Tibial artery (tissue), 4 donors: ENCODE data around the gene KLHDC1.
"Not testable (repeated sequence)": the region's sequence is repeated elsewhere in the genome, so short reads cannot be mapped to it uniquely, and the experiment has no call there.

Experiments used
- DNase-seq, 2 donors: peaks; one replicate each; pipeline ENCODE4 v3.0.0-alpha.2; 2019
- H3K27ac ChIP-seq, 2 donors: fragments of 200-600 bp; sonication (generic) in 1 of 2; 1 replicate in 1 of 2; 2 replicates in 1 of 2; pipeline ENCODE4 v1.5.1; 2018 to 2019; ENCODE audit warnings: mild to moderate bottlenecking in 1 of 2
- H3K27me3 ChIP-seq, 2 donors: fragments of 200-600 bp; sonication (generic) in 1 of 2; one replicate each; pipeline versions ENCODE4 v1.5.1 to v1.6.0; 2016 to 2019
- H3K36me3 ChIP-seq, 3 donors: fragments of 200-600 bp; sonication (generic) in 2 of 3; one replicate each; pipeline ENCODE4 v1.5.1; 2016 to 2019; ENCODE audit warnings: mild to moderate bottlenecking in 2 of 3
- H3K4me1 ChIP-seq, 4 donors: fragments of 200-600 bp; sonication (generic) in 2 of 4; 1 replicate in 3 of 4; 2 replicates in 1 of 4; pipeline ENCODE4 v1.5.1; 2016 to 2019
- H3K4me3 ChIP-seq, 2 donors: fragments of 200-600 bp; sonication (generic) in 1 of 2; 1 replicate in 1 of 2; 2 replicates in 1 of 2; pipeline ENCODE4 v1.5.1; 2018 to 2019; ENCODE audit warnings: mild to moderate bottlenecking in 2 of 2
- H3K9me3 ChIP-seq, 3 donors: fragments of 200-600 bp; sonication (generic) in 1 of 3; one replicate each; pipeline ENCODE4 v1.5.1; 2016 to 2019
- CTCF ChIP-seq, 2 experiments: fragments of 200-600 bp in 1 of 2; fragments of 450-650 bp in 1 of 2; IDR thresholded peaks; one replicate each; pipeline ENCODE4 v1.5.1; 2017 to 2019; ENCODE audit warnings: antibody characterized with exemption in 2 of 2, mild to moderate bottlenecking in 1 of 2, moderate library complexity in 1 of 2
- intact Hi-C: fragments of 100-400 bp; cut with DNase I; formaldehyde crosslinking; loops from one replicate; pipeline ENCODE4 v1.15.0; 2023; ENCODE audit warnings: low total_unique reads

Gene KLHDC1

GRCh38 chr14:49692811-49693734, at the start of gene KLHDC1:
Gene KLHDC1 (plus strand): TSS chr14:49693120. CDS start chr14:49693195, 75 bp downstream.
- H3K27me3 ChIP-seq: no peaks in the 10 kb centered on the region
- intact Hi-C loops: loop anchor here (5.0 kb wide), 2 partner anchors 61 to 74 kb away; partner anchors contain the start of gene KLHDC2
- DNase-seq: peak; percentile 88 to 94
- H3K4me1 ChIP-seq: peaks cover 0 to 23% (median 10%) of the 10 kb centered on the region in 4 donors
- H3K36me3 ChIP-seq: peaks cover 0 to 5% (median 0%) of the 10 kb centered on the region in 3 donors
- H3K4me3 ChIP-seq: peak within 1 kb of the TSS; percentile 68 to 89
- peak within 1 kb of the TSS; percentile 87 to 98 for H3K27ac ChIP-seq
- H3K9me3 ChIP-seq: no peaks in the 10 kb centered on the region
- TF ChIP-seq CTCF (IDR thresholded peaks at IDR 0.05): no peak

- intact Hi-C loops: no loop called here
- H3K27ac ChIP-seq: no peak overlapping the region
- DNase-seq: no peak
- H3K36me3 ChIP-seq: no peaks in the 10 kb centered on the region
- no peak for TF ChIP-seq CTCF (IDR thresholded peaks at IDR 0.05)
- H3K9me3 ChIP-seq: no peaks in the 10 kb centered on the region
- H3K27me3 ChIP-seq: no peaks in the 10 kb centered on the region
- no peaks in the 10 kb centered on the region for H3K4me1 ChIP-seq
- no peak overlapping the region for H3K4me3 ChIP-seq
These were observed 39.4 kb upstream of the KLHDC1 start for GRCh38 chr14:49653508-49653907.

GRCh38 chr14:49654511-49654910, 38.4 kb upstream of the KLHDC1 start:
- no peak for TF ChIP-seq CTCF (IDR thresholded peaks at IDR 0.05)
- Histone ChIP-seq H3K36me3 (no peaks in the 10 kb centered on the region), H3K27me3 (no peaks in the 10 kb centered on the region), H3K9me3 (no peaks in the 10 kb centered on the region), H3K4me1 (no peaks in the 10 kb centered on the region), H3K27ac (no peak overlapping the region), H3K4me3 (no peak overlapping the region)
- intact Hi-C loops: no loop called here
- DNase-seq: no peak

- DNase-seq, H3K27ac ChIP-seq, H3K4me1 ChIP-seq, intact Hi-C loops, H3K9me3 ChIP-seq, H3K4me3 ChIP-seq, H3K27me3 ChIP-seq, H3K36me3 ChIP-seq: not testable (repeated sequence)
These were observed 35.4 kb upstream of the KLHDC1 start for GRCh38 chr14:49657500-49657899.

GRCh38 chr14:49659526-49660455, 33.1 kb upstream of the KLHDC1 start:
- DNase-seq: no peak
- Histone ChIP-seq H3K27me3 (no peaks in the 10 kb centered on the region), H3K9me3 (no peaks in the 10 kb centered on the region), H3K27ac (no peak overlapping the region), H3K4me3 (no peak overlapping the region), H3K36me3 (no peaks in the 10 kb centered on the region), H3K4me1 (no peaks in the 10 kb centered on the region)
- TF ChIP-seq CTCF (IDR thresholded peaks at IDR 0.05): no peak
- intact Hi-C loops: no loop called here
